Effector CD4-positive, alpha-beta T cell (primary cell): Measurements from ENCODE around the gene SLC48A1.
"Not testable (repeated sequence)": the region's sequence is repeated elsewhere in the genome, so short reads cannot be mapped to it uniquely, and the experiment has no call there.

Source experiments
- DNase-seq: peaks from one replicate; pipeline ENCODE4 v3.0.0-alpha.2; 2020

Gene SLC48A1

DNA sequence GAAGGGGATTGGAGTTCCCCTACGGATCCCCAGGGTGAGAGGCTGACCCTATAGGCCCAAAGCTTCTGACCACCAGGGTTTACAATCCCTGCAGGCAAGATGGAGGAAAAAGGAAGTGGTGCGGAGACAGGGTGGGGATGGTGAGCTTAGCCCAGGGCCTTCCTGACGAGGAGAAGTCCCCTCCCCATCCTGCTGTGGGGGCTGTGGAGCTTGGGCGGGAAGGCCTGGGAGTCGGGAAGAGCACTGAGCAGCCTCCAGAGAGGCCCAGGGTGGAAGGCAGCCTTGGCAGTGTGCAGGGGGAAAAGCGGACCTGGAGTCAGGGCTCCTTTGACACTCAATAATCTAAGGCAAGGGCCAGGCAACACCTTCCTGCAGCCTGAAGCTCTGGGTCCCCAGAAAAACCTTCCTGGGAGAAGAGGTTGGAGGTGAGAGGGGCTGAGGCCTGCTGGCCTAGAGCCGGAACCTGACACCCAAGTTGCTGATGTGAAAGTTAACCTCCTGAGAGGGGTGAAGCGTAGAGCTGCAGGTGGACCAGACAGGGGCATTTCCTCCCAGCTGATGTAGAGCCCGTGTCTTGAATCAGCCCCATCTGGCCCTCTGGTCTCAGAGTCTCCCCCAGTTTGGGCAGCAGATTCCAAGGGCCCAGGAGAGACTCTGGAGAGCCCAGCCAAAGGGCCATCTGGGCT, 40.6 kb downstream of the SLC48A1 start:
- no peak for DNase-seq

DNA sequence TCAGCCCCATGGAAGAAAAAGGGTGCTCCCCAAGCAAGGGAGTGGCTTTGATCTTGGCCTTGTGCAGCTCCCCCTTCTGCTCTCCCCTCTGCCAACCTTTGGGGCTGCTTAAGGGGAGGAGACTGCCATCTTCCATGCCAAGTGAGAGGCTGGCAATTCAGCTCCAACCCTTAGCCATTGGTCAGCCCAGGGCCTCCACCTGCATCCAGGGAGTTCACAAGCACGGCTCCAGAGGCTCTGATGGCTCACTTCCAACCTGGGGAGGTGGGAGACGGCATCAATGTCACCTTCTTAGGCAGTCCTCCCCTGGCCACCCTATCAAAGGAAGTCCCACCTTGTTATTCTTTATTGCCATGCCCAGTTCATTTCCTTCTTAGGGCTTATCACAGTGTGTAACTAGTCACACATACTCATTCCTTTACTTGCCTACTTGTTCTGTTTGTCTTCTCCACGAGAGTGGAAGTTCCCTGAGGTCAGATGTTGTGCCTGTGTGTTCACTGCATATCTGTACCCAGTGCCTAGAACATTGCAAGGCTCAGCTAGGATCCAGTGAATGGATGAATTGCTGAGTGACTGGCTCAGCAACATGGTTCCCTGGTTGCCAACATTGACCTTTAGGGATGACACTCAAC, 41.6 kb downstream of the SLC48A1 start:
- DNase-seq = no peak

DNA sequence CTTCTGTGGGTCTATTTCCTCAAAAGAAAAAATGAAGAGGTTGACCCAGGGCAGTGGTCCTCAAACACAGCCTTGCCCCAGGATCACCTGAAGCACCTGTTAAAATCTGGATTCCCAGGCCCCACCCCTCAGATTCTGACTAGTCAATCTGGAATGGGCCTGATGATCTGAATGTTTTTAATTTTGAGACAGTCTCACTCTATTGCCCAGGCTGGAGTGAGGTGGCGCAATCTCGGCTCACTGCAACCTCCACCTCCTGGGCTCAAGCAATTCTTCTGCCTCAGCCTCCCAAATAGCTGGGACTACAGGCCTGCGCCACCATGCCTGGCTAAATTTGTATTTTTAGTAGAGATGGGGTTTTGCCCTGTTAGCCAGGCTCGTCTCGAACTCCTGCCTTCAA, 42.4 kb downstream of the SLC48A1 start:
- DNase-seq = not testable (repeated sequence)

DNA sequence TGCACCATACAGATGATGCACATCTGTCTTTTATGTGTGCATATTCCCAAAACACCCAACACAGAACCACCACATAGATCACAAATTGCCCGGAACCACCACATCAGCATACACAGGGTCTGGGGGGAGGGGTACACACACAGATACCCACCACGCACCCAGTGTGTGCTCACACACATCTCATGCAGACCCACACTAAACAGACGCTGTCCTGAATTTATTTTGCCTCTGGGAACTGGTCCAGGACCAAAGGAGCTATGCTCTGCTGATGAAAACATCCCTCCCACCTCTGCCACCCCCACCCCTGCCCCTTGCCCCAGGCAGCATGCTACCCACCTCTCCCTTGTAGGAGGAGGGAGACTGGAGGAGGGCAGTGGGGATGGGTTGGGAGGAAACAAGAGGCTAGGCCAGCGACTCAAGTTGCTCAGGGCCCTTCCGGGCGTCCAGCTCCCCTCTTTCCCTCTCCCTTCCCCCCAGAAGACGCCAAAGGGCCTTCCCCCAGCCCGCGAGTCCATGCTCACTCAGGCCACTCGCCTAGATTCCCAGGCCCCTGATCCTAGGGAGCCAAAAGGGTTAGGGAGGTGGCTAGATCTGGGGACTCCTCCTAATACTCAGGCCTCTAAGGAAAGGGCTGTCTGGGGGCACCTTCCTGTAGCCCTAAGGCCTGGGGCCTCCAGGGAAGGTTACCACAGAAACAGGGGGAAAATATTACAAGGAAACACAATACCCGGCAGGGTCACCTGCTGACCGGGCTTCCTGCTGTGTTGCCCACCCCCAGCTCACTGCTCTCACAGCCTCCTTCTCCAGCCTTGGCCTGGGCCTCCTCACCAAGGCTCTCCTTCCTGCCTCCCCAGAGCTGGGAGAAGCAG, 43.6 kb downstream of the SLC48A1 start:
- DNase-seq = no peak

- no peak for DNase-seq
Observed at GRCh38 chr12:47817272-47818006, 44.4 kb downstream of the SLC48A1 start.

DNA sequence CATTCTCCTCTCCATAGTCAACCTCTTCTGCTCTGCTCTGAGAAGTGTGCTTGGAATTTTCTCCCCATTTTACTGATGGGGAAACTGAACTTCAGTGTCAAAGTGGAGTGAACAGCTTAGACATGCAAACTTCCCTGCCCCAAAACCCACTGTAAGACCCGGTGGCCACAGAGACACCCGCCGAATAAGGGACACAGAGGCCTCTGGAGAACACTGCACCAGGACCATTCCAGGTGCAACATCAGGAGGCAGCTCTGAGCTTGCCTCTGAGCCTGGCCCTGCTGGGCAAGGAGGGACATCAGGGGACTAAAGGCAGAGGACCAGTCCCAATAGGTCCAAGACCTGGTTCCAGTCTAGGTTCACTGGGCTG, 45.0 kb downstream of the SLC48A1 start:
- DNase-seq = no peak

GRCh38 chr12:47818467-47819137, 45.6 kb downstream of the SLC48A1 start:
- no peak for DNase-seq

GRCh38 chr12:47819138-47819895, 46.3 kb downstream of the SLC48A1 start:
- DNase-seq = no peak

DNA sequence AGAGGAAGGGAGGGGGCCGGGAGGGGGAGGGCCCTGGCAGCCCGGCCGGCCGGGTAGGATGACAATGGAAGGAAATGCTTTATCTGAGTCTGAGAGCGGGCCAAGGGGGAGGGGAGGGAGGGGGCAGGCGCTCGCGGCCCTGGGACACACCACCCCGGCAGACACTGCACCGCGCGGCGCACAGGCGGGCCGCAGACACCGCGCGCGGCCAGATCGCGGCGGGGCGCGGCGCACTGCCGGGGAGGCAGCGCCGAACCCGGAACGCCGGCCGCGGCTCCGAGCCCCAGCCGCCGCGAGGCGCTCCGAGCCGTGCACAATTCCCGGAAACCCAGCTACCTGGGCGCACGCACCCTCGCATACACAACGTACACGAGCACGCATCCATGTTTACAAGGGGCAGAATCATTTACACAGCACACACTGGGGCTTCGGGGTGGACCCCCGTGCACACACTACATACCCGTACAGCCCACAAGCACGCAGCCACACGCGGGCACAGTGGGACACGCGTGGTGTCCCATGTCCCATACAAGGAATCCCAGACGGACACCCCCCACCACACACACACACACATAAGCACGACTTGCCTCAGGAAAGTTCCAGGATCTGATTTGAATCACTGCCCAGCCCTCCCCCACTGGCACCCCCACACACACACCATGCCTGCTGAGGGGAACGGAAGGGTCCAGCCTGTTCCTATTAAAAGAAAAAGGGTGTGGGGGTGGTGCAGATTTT, 47.0 kb downstream of the SLC48A1 start, which contains the start of gene HDAC7:
TSS of gene HDAC7 (minus strand) at position 8 of the 735 bp plus-strand sequence. CDS start 118 bp downstream, outside the sequence.
- DNase-seq = peak; percentile 59

DNA sequence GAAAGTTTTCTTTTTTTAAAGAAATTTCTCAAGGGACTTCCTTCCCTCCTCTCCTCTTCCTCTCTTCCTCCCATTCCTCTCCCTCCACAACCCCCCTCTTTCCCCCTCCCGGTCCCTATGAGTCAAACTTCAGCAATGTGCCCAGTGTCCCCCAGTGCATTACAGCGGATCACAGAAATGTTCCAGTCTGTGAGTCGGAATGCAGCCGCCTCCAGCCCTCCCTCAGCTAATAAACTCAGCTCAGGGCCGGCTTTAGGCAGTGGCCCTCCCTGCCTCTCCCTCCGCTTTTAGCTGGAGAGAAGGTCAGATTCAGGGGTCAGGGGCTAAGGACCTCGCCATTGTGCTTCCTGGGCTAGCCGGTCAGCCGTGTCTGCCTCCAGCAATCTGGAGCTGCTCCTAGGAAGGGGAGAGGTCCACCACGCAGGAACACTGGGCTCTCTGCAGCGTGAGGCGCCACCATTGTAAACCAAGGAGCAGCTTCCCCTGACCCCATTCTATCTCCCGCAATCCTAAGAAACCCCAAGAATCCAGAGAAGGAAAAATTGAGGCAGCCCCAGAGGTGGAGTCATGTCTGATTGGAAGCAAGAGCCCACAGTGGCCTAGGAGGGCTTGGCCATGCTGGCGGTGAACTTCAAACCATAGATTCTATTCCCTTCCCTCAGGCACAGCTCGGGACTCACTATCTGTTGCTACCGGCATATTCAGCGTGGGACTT, 47.8 kb downstream of the SLC48A1 start:
- no peak for DNase-seq

DNA sequence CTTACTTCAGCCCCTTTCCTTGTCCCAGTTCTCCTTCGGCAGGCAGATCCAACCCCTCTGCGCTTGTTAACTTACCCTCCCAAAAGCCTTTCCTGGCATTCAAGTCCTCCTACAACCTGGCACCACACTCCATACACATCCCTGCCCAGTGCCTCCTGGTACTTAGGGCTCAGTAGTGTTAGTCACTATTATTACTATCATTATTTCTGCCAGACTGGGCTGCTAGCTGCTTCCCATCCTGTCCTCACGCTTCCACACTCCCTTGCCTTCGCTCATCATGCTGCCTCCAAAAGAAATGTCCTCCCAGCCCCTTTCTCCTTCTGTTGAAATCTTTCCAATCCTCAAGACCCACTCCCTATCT, 48.3 kb downstream of the SLC48A1 start:
- no peak for DNase-seq

DNA sequence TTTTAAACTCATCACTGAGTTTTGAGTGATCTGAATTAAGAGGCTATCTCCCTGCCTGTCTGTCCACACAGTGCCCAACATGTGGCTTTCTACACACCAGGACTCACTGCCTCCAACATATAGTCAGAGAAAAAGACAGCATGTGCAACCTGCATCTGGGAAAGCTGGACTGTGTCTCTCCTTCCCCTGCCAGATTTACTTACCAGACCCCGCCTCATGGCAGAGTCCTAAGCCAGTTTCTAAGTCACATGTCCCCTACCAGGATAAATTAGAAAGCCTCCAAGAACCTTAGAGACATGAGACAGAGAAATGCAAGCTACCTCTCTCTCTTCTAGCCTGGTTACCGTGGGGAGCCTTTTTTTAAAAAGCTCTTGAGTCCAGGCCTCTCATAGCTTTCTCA, 49.4 kb downstream of the SLC48A1 start:
- DNase-seq = no peak

- no peak for DNase-seq
Observed at GRCh38 chr12:47822863-47823262, 49.8 kb downstream of the SLC48A1 start.

DNA sequence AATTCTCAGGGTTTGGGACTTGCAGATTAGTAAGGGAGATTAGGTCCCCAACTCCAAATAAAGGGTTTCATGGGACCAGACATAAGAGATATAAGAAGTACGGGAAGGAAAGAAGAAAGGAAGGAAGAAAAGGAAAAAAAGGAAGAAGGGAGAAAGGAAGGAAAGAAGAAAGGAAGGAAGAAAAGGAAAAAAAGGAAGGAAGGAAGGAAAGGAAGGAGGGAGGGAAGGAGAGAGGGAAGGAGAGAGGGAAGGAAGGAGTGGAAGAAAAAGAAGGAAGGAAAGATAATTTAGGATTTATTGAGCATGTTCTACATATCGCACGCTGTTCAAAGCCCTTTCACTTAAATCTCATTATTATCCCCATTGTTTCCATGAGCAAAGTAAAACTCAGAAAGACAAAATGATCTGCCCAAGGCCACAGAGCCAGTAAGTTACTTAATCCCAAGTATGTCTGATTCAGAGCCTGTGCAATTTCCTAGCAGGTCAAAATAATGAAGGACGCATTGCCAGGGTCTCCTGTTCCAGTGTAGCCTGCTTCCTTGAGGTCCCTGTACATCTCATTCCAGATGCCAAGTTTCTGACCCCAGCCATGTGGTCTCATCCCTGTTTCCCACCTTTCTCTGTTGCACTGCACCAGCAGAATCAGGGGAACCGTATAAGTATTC, 50.5 kb downstream of the SLC48A1 start:
- DNase-seq = no peak

- peak; percentile 43 for DNase-seq
Observed at GRCh38 chr12:47824198-47824597, 51.2 kb downstream of the SLC48A1 start.

DNA sequence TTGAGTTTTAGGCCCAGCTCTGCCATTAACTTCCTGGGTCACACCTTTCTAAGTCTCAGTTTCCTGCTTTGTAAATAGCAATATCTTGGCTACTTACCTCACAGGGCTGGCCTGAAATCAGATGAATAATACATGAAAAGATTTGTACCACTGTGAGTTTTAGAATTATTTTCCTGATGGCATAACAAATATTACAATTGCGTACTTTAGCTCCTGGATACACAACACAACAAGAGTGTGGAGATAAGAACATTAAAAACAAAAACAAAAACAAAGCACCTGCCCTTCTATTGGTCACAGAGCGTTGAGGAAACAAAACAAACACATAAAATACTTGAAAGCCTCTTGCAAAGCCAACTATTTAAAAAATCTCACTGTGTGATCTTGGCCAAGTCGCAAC, 51.6 kb downstream of the SLC48A1 start:
- no peak for DNase-seq

- DNase-seq = no peak
Observed at GRCh38 chr12:47825173-47825639, 52.2 kb downstream of the SLC48A1 start.

GRCh38 chr12:47828008-47828975, 55.3 kb downstream of the SLC48A1 start:
- DNase-seq = no peak
